Body of pancreas (tissue), 4 donors: ENCODE data around the gene ROBO1.

ENCODE experiments used
- POLR2A ChIP-seq, 3 donors: fragments of 450-650 bp; IDR thresholded peaks; one replicate each; pipeline ENCODE4 v1.6.1; 2016; ENCODE audit warnings: antibody characterized with exemption in 3 of 3, mild to moderate bottlenecking in 2 of 3
- TF ChIP-seq, protein P1 (sequence below), 7 experiments: fragments of 450-650 bp in 4 of 7; fragments of 200-600 bp in 3 of 7; sonication (generic) in 3 of 7; IDR thresholded peaks; one replicate each; pipeline ENCODE4 v1.5.1; 2016 to 2019; ENCODE audit warnings: antibody characterized with exemption in 7 of 7

DNA sequence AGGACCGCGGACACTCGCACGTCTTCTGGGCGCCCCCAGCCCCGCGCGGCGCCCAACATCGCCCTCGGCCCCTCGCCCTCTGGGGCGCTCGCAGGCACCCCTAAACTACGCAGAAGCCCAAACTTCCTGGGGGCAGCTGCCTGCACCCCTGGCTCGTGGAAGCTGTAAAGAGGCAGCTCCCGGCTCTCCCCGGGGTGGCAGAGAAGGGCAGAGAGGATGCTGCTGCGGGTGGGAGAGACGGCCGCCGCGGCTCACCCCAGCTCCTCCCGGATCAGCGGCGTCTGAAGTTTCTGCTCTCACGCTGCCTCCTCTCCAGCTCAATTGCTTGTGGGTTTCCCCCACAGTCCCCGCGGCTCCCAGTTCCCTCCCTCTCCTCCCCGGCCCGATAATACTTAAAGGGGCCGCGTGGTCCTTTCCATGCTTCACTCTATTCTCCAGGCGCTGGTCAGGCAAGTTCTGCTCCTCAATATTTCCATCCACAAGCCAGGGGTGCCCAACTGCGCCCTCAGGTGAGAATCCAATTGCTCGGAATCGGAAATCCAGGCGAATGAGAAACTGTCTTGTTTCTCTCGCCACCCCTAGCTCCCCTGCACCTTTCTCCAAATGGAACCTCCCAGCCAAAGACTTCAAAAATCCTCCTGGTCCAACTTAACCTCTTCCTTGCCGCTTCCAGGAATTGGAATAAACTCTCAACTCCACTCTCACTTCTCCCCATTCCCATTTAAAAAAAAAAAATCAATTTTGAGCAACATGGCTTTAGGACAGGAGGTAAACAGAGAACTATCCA is 748.5 kb downstream of the ROBO1 start:
- TF ChIP-seq, protein P1, sequence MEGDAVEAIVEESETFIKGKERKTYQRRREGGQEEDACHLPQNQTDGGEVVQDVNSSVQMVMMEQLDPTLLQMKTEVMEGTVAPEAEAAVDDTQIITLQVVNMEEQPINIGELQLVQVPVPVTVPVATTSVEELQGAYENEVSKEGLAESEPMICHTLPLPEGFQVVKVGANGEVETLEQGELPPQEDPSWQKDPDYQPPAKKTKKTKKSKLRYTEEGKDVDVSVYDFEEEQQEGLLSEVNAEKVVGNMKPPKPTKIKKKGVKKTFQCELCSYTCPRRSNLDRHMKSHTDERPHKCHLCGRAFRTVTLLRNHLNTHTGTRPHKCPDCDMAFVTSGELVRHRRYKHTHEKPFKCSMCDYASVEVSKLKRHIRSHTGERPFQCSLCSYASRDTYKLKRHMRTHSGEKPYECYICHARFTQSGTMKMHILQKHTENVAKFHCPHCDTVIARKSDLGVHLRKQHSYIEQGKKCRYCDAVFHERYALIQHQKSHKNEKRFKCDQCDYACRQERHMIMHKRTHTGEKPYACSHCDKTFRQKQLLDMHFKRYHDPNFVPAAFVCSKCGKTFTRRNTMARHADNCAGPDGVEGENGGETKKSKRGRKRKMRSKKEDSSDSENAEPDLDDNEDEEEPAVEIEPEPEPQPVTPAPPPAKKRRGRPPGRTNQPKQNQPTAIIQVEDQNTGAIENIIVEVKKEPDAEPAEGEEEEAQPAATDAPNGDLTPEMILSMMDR (IDR thresholded peaks at IDR 0.05), result no peak
- TF ChIP-seq POLR2A (IDR thresholded peaks at IDR 0.05), result peak; percentile 9 to 52 (median 35)
